Endodermal cell (in vitro differentiated cells): Measurements from ENCODE around the gene KLHDC8B. TPM values are rescaled to one million over a fixed set of nuclear protein-coding genes. Genes with fewer than 3 reads are reported as not detected.

Source experiments
- DNase-seq: peaks from one replicate; pipeline ENCODE4 v3.0.0-alpha.2; 2017
- H3K27ac ChIP-seq: 2 replicates; pipeline ENCODE4 v1.5.1; 2013; ENCODE audit warnings: mild to moderate bottlenecking, low read depth, low read length, moderate library complexity
- H3K27me3 ChIP-seq: 2 replicates; pipeline ENCODE4 v1.6.1; 2013; ENCODE audit warnings: mild to moderate bottlenecking, low read length, moderate library complexity; ENCODE audit not compliant: insufficient read depth, control insufficient read depth, poor library complexity, severe bottlenecking
- H3K36me3 ChIP-seq: 2 replicates; pipeline ENCODE4 v1.7.0; 2013; ENCODE audit warnings: mild to moderate bottlenecking, low read length, moderate library complexity; ENCODE audit not compliant: control insufficient read depth, insufficient read depth
- H3K4me1 ChIP-seq: one replicate; pipeline ENCODE4 v1.7.0; 2013; ENCODE audit warnings: low read length; ENCODE audit not compliant: control insufficient read depth, insufficient read depth
- H3K4me3 ChIP-seq: 2 replicates; pipeline ENCODE4 v1.5.1; 2013; ENCODE audit warnings: mild to moderate bottlenecking, low read length, moderate library complexity
- H3K9ac ChIP-seq: 2 replicates; pipeline ENCODE4 v1.6.1; 2013; ENCODE audit warnings: mild to moderate bottlenecking, low read length, moderate library complexity; ENCODE audit not compliant: poor library complexity, severe bottlenecking; ENCODE audit errors: extremely low read depth
- H3K9me3 ChIP-seq: 2 replicates; pipeline ENCODE4 v1.6.1; 2013; ENCODE audit warnings: mild to moderate bottlenecking, low read length, moderate library complexity; ENCODE audit not compliant: control insufficient read depth
- H3K27ac Mint-ChIP-seq: 2 replicates; pipeline ENCODE4 v1.8.0; 2020; ENCODE audit warnings: mixed read lengths
- H3K27me3 Mint-ChIP-seq: 2 replicates; pipeline ENCODE4 v1.8.0; 2021; ENCODE audit warnings: mild to moderate bottlenecking, mixed read lengths; ENCODE audit not compliant: insufficient read depth
- H3K36me3 Mint-ChIP-seq: 2 replicates; pipeline ENCODE4 v1.8.0; 2020; ENCODE audit warnings: low read depth, mixed read lengths
- H3K4me1 Mint-ChIP-seq: 2 replicates; pipeline ENCODE4 v1.8.0; 2020; ENCODE audit warnings: mixed read lengths
- H3K4me3 Mint-ChIP-seq: 2 replicates; pipeline ENCODE4 v1.8.0; 2020; ENCODE audit warnings: mild to moderate bottlenecking, moderate library complexity, mixed read lengths
- H3K9me3 Mint-ChIP-seq: 2 replicates; pipeline ENCODE4 v1.8.0; 2020; ENCODE audit warnings: mild to moderate bottlenecking, mixed read lengths
- CTCF ChIP-seq: fragments of 200-600 bp; sonication (generic); conservative IDR thresholded peaks from 2 replicates; pipeline ENCODE4 v1.5.0; 2021; ENCODE audit warnings: antibody characterized with exemption, mild to moderate bottlenecking
- WGBS, 2 experiments: methylation state at CpG; one replicate each; pipeline versions ENCODE4 v1.1.5 to v1.1.7; 2013; ENCODE audit warnings: missing lambda C conversion rate in 2 of 2, mixed read lengths in 1 of 2; ENCODE audit not compliant: insufficient coverage in 1 of 2, insufficient read length in 1 of 2; 5-methylcytosine and 5-hydroxymethylcytosine counted together
- total RNA-seq, 2 donors: library from RNA; stranded (reverse); fragmentation: NEBNext Ultra II Directional in 1 of 2; extraction: Animal tissue kit (Norgen Biotek cat#: 25700) in 1 of 2; gene quantifications; 2 replicates in 1 of 2; 3 replicates in 1 of 2; pipeline ENCODE4 v1.2.1, GENCODE V29; 2021

KLHDC8B gene
- total RNA-seq, 2 donors from 2014 or later, result 33.5 to 36.1 TPM

- Histone ChIP-seq H3K4me1 (no peaks in the 10 kb centered on the region), H3K27ac (no peak overlapping the region)
Observed at GRCh38 chr3:49157289-49157688, 14.1 kb upstream of the KLHDC8B start.

GRCh38 chr3:49158103-49158709, 13.2 kb upstream of the KLHDC8B start:
- peaks cover 6% of the 10 kb centered on the region for H3K36me3 ChIP-seq
- Mint-ChIP-seq H3K4me1 (no peaks in the 10 kb centered on the region), H3K9me3 (no peaks in the 10 kb centered on the region), H3K36me3 (peaks cover 5% of the 10 kb centered on the region), H3K27ac (no peak overlapping the region), H3K4me3 (no peak overlapping the region), H3K27me3 (peaks cover 9% of the 10 kb centered on the region)
- no peak overlapping the region for H3K27ac ChIP-seq
- H3K9me3 ChIP-seq, result no peaks in the 10 kb centered on the region
- no peak overlapping the region for H3K9ac ChIP-seq
- TF ChIP-seq CTCF, result peak; percentile 77
- H3K4me1 ChIP-seq, result no peaks in the 10 kb centered on the region
- 58 to 76% methylated on average over 2 to 5 of the region's 5 CpGs for WGBS, 2 experiments
- DNase-seq, result peak; percentile 90
- no peaks in the 10 kb centered on the region for H3K27me3 ChIP-seq
- no peak overlapping the region for H3K4me3 ChIP-seq

More at GRCh38 chr3:49157289-49157688, 14.1 kb upstream of the KLHDC8B start:
- peaks cover 1% of the 10 kb centered on the region for H3K36me3 Mint-ChIP-seq
- Histone ChIP-seq H3K36me3 (no peaks in the 10 kb centered on the region), H3K27me3 (no peaks in the 10 kb centered on the region), H3K4me3 (no peak overlapping the region), H3K9me3 (no peaks in the 10 kb centered on the region), H3K9ac (no peak overlapping the region)
- H3K4me3 Mint-ChIP-seq, result no peak overlapping the region
- DNase-seq, result no peak
- no peak overlapping the region for H3K27ac Mint-ChIP-seq
- TF ChIP-seq CTCF, result no peak
- 73% methylated on average over 1 of the region's 1 CpG; no CpG with 5 or more reads in 1 of the 2 experiments for WGBS, 2 experiments
- H3K27me3 Mint-ChIP-seq, result peaks cover 13% of the 10 kb centered on the region
- H3K4me1 Mint-ChIP-seq, result no peaks in the 10 kb centered on the region
- no peaks in the 10 kb centered on the region for H3K9me3 Mint-ChIP-seq

- H3K27me3 Mint-ChIP-seq, result peaks cover 5% of the 10 kb centered on the region
- no peak overlapping the region for H3K27ac Mint-ChIP-seq
- no peak overlapping the region for H3K27ac ChIP-seq
- H3K4me1 Mint-ChIP-seq, result no peaks in the 10 kb centered on the region
- no peak overlapping the region for H3K4me3 ChIP-seq
- no peaks in the 10 kb centered on the region for H3K9me3 Mint-ChIP-seq
- H3K9me3 ChIP-seq, result no peaks in the 10 kb centered on the region
- DNase-seq, result no peak
- no peak overlapping the region for H3K9ac ChIP-seq
- no peaks in the 10 kb centered on the region for H3K27me3 ChIP-seq
- H3K36me3 Mint-ChIP-seq, result peaks cover 10% of the 10 kb centered on the region
- no peak for TF ChIP-seq CTCF
- H3K36me3 ChIP-seq, result peaks cover 12% of the 10 kb centered on the region
- no peaks in the 10 kb centered on the region for H3K4me1 ChIP-seq
- WGBS, 2 experiments, result 83 to 89% methylated on average over 1 to 2 of the region's 2 CpGs
- no peak overlapping the region for H3K4me3 Mint-ChIP-seq
Observed at GRCh38 chr3:49158792-49159191, 12.6 kb upstream of the KLHDC8B start.
